Measurements from ENCODE around the gene GPR135. TPM values are rescaled to one million over a fixed set of nuclear protein-coding genes. Genes with fewer than 3 reads are reported as not detected.

Gene GPR135
- total and polyA plus RNA-seq, 2 of the 13 experiments (the other 11 are each of a cell fraction or from before 2014, with no cell fraction given) = 0.46 to 1.3 TPM

- TF ChIP-seq NFAT5 (CRISPR knock-in tag; IDR thresholded peaks at IDR 0.05) (peak; percentile 94), ATRX (CRISPR knock-in tag; IDR thresholded peaks at IDR 0.05; ENCODE audit: borderline replicate concordance) (peak; percentile 35; the same call in 1 of the 2 replicates), POGZ (CRISPR knock-in tag; IDR thresholded peaks at IDR 0.05) (peak; percentile 81), AGO2 (optimal IDR thresholded peaks at IDR 0.05; ENCODE audit: low read depth, low read length) (peak; percentile 98), MAFK (conservative IDR thresholded peaks at IDR 0.05 in 1 of 2, IDR thresholded peaks at IDR 0.05 in 1 of 2; ENCODE audit: low read length in 2 of 2) (peak; percentile 70 to 84), ZNF232 (CRISPR knock-in tag; IDR thresholded peaks at IDR 0.05; ENCODE audit: borderline replicate concordance) (peak; percentile 98), TBX2 (CRISPR knock-in tag; IDR thresholded peaks at IDR 0.05; ENCODE audit: borderline replicate concordance) (peak; percentile 89; the same call in 1 of the 2 replicates), KMT2B (CRISPR knock-in tag; IDR thresholded peaks at IDR 0.05) (peak; percentile 90), ZNF256 (CRISPR knock-in tag; conservative IDR thresholded peaks at IDR 0.05) (peak; percentile 94; the same call in 1 of the 2 replicates), ZNF678 (CRISPR knock-in tag; IDR thresholded peaks at IDR 0.05) (peak; percentile 97; the same call in 1 of the 2 replicates), ARNT2 (CRISPR knock-in tag; IDR thresholded peaks at IDR 0.05; ENCODE audit: low read depth) (peak; percentile 95), ZBTB42 (CRISPR knock-in tag; IDR thresholded peaks at IDR 0.05) (peak; percentile 90), TOPORS (CRISPR knock-in tag; IDR thresholded peaks at IDR 0.05) (peak; percentile 96), NFRKB (IDR thresholded peaks at IDR 0.05) (no peak), IRF1 (CRISPR knock-in tag; IDR thresholded peaks at IDR 0.05; ENCODE audit: low read depth) (peak; percentile 68; the same call in 1 of the 2 replicates), ZNF883 (CRISPR knock-in tag; IDR thresholded peaks at IDR 0.05; ENCODE audit: not compliant biosample characterization) (peak; percentile 85)
- TF ChIP-seq, protein P1, sequence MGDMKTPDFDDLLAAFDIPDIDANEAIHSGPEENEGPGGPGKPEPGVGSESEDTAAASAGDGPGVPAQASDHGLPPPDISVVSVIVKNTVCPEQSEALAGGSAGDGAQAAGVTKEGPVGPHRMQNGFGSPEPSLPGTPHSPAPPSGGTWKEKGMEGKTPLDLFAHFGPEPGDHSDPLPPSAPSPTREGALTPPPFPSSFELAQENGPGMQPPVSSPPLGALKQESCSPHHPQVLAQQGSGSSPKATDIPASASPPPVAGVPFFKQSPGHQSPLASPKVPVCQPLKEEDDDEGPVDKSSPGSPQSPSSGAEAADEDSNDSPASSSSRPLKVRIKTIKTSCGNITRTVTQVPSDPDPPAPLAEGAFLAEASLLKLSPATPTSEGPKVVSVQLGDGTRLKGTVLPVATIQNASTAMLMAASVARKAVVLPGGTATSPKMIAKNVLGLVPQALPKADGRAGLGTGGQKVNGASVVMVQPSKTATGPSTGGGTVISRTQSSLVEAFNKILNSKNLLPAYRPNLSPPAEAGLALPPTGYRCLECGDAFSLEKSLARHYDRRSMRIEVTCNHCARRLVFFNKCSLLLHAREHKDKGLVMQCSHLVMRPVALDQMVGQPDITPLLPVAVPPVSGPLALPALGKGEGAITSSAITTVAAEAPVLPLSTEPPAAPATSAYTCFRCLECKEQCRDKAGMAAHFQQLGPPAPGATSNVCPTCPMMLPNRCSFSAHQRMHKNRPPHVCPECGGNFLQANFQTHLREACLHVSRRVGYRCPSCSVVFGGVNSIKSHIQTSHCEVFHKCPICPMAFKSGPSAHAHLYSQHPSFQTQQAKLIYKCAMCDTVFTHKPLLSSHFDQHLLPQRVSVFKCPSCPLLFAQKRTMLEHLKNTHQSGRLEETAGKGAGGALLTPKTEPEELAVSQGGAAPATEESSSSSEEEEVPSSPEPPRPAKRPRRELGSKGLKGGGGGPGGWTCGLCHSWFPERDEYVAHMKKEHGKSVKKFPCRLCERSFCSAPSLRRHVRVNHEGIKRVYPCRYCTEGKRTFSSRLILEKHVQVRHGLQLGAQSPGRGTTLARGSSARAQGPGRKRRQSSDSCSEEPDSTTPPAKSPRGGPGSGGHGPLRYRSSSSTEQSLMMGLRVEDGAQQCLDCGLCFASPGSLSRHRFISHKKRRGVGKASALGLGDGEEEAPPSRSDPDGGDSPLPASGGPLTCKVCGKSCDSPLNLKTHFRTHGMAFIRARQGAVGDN (CRISPR knock-in tag; IDR thresholded peaks at IDR 0.05) = peak; percentile 100
These were observed 18.8 kb upstream of the GPR135 start, which contains the start of the genes JKAMP and L3HYPDH (continued) for GRCh38 chr14:59483819-59484638.

Measured in HepG2 (cell line).